H9 (cell line): ENCODE measurements around the gene FBLN1. TPM values are rescaled to one million over a fixed set of nuclear protein-coding genes. Genes with fewer than 3 reads are reported as not detected.

ENCODE experiments used
- DNase-seq: peaks from one replicate; pipeline ENCODE4 v3.0.0-alpha.2; 2017
- H2AFZ ChIP-seq: one replicate; pipeline ENCODE4 v1.6.1; 2013; ENCODE audit warnings: mild to moderate bottlenecking, low read length, control low read depth, moderate library complexity
- H2AK5ac ChIP-seq: 2 replicates; pipeline ENCODE4 v1.6.1; 2013; ENCODE audit warnings: low read length, control low read depth, mixed read lengths; ENCODE audit not compliant: insufficient read length
- H2BK120ac ChIP-seq: one replicate; pipeline ENCODE4 v1.6.1; 2013; ENCODE audit warnings: low read depth, mild to moderate bottlenecking, low read length, control low read depth, inconsistent platforms; ENCODE audit not compliant: poor library complexity, severe bottlenecking
- H2BK12ac ChIP-seq: 2 replicates; pipeline ENCODE4 v1.6.1; 2013; ENCODE audit warnings: low read length, control low read depth, mixed read lengths, low read depth; ENCODE audit not compliant: insufficient read length
- H2BK15ac ChIP-seq: 2 replicates; pipeline ENCODE4 v1.6.1; 2013; ENCODE audit warnings: low read depth, low read length, control low read depth
- H2BK20ac ChIP-seq: one replicate; pipeline ENCODE4 v1.6.1; 2013; ENCODE audit warnings: low read depth, mild to moderate bottlenecking, low read length, control low read depth, inconsistent platforms; ENCODE audit not compliant: poor library complexity, severe bottlenecking
- H2BK5ac ChIP-seq: 2 replicates; pipeline ENCODE4 v1.6.1; 2013; ENCODE audit warnings: low read length, control low read depth, mixed read lengths; ENCODE audit not compliant: insufficient read length
- H3K14ac ChIP-seq: 2 replicates; pipeline ENCODE4 v1.6.1; 2013; ENCODE audit warnings: low read length, control low read depth; ENCODE audit not compliant: insufficient read depth
- H3K18ac ChIP-seq: 2 replicates; pipeline ENCODE4 v1.6.1; 2013; ENCODE audit warnings: low read depth, mild to moderate bottlenecking, mixed read lengths, low read length, control low read depth; ENCODE audit not compliant: insufficient read length
- H3K23ac ChIP-seq: 2 replicates; pipeline ENCODE4 v1.6.1; 2013; ENCODE audit warnings: low read length, control low read depth, mixed read lengths, low read depth; ENCODE audit not compliant: insufficient read length
- H3K23me2 ChIP-seq: 2 replicates; pipeline ENCODE4 v1.6.1; 2013; ENCODE audit warnings: low read depth, mild to moderate bottlenecking, mixed read lengths, low read length, control low read depth; ENCODE audit not compliant: insufficient read length, poor library complexity, severe bottlenecking
- H3K27ac ChIP-seq: 2 replicates; pipeline ENCODE4 v1.5.1; 2013; ENCODE audit warnings: low read length, control low read depth, mixed read lengths, low read depth; ENCODE audit not compliant: insufficient read length
- H3K27me3 ChIP-seq: 2 replicates; pipeline ENCODE4 v1.6.1; 2013; ENCODE audit warnings: low read length, control low read depth, inconsistent platforms; ENCODE audit not compliant: insufficient read depth
- H3K4ac ChIP-seq: 2 replicates; pipeline ENCODE4 v1.6.1; 2013; ENCODE audit warnings: low read depth, mild to moderate bottlenecking, control low read depth, inconsistent platforms, low read length, moderate library complexity
- H3K4me1 ChIP-seq: 2 replicates; pipeline ENCODE4 v1.6.1; 2013; ENCODE audit warnings: low read length, control low read depth, inconsistent platforms; ENCODE audit not compliant: insufficient read depth
- H3K4me2 ChIP-seq: 2 replicates; pipeline ENCODE4 v1.6.1; 2013; ENCODE audit warnings: low read length, control low read depth, mixed read lengths; ENCODE audit not compliant: insufficient read length, insufficient read depth
- H3K56ac ChIP-seq: 2 replicates; pipeline ENCODE4 v1.6.1; 2013; ENCODE audit warnings: low read depth, mild to moderate bottlenecking, mixed read lengths, low read length, control low read depth; ENCODE audit not compliant: insufficient read length
- H3K79me1 ChIP-seq: 2 replicates; pipeline ENCODE4 v1.6.1; 2013; ENCODE audit warnings: low read depth, mild to moderate bottlenecking, moderate library complexity, low read length, control low read depth, inconsistent platforms; ENCODE audit not compliant: insufficient read depth, poor library complexity, severe bottlenecking
- H3K79me2 ChIP-seq: 2 replicates; pipeline ENCODE4 v1.6.1; 2013; ENCODE audit warnings: low read length, control low read depth, inconsistent platforms; ENCODE audit not compliant: insufficient read depth
- H3K9ac ChIP-seq: 2 replicates; pipeline ENCODE4 v1.6.1; 2013; ENCODE audit warnings: low read length, control low read depth, mixed read lengths; ENCODE audit not compliant: insufficient read length; ENCODE audit errors: extremely low read depth
- H3K9me3 ChIP-seq: one replicate; pipeline ENCODE4 v1.6.1; 2013; ENCODE audit warnings: low read depth, low read length, inconsistent platforms; ENCODE audit not compliant: control insufficient read depth
- H3T11ph ChIP-seq: one replicate; pipeline ENCODE4 v1.6.1; 2013; ENCODE audit warnings: mild to moderate bottlenecking, low read length, control low read depth, inconsistent platforms
- H4K20me1 ChIP-seq: one replicate; pipeline ENCODE4 v1.6.1; 2013; ENCODE audit not compliant: control insufficient read depth, insufficient read length, insufficient read depth
- H4K5ac ChIP-seq: 2 replicates; pipeline ENCODE4 v1.6.1; 2013; ENCODE audit warnings: low read depth, mild to moderate bottlenecking, mixed read lengths, low read length, control low read depth; ENCODE audit not compliant: insufficient read length
- H4K8ac ChIP-seq: replicated peaks from 2 replicates; pipeline ENCODE4 v1.6.1; 2013; ENCODE audit warnings: low read length, control low read depth, mixed read lengths, low read depth; ENCODE audit not compliant: insufficient read length
- H4K91ac ChIP-seq: 2 replicates; pipeline ENCODE4 v1.6.1; 2013; ENCODE audit warnings: low read depth, mild to moderate bottlenecking, moderate library complexity, mixed read lengths, low read length, control low read depth; ENCODE audit not compliant: insufficient read length
- H3K27ac Mint-ChIP-seq, 3 experiments: 2 replicates in 2 of 3; 3 replicates in 1 of 3; pipeline ENCODE4 v1.8.0; 2020 to 2021; ENCODE audit warnings: mixed read lengths in 3 of 3, mild to moderate bottlenecking in 1 of 3, moderate library complexity in 1 of 3
- H3K27me3 Mint-ChIP-seq: 2 replicates; pipeline ENCODE4 v1.8.0; 2021; ENCODE audit warnings: low read depth, mild to moderate bottlenecking, moderate library complexity, mixed read lengths
- H3K36me3 Mint-ChIP-seq, 3 experiments: 2 replicates in 2 of 3; 3 replicates in 1 of 3; pipeline ENCODE4 v1.8.0; 2020 to 2021; ENCODE audit warnings: low read depth in 3 of 3, mixed read lengths in 3 of 3; ENCODE audit not compliant: insufficient read depth in 1 of 3
- H3K4me1 Mint-ChIP-seq, 2 experiments: 2 replicates each; pipeline ENCODE4 v1.8.0; 2020; ENCODE audit warnings: mixed read lengths in 2 of 2
- H3K4me3 Mint-ChIP-seq, 2 experiments: 2 replicates in 1 of 2; 3 replicates in 1 of 2; pipeline ENCODE4 v1.8.0; 2020 to 2021; ENCODE audit warnings: mild to moderate bottlenecking in 2 of 2, mixed read lengths in 2 of 2, moderate library complexity in 1 of 2
- H3K9me3 Mint-ChIP-seq, 2 experiments: 2 replicates in 1 of 2; 3 replicates in 1 of 2; pipeline ENCODE4 v1.8.0; 2020; ENCODE audit warnings: mild to moderate bottlenecking in 2 of 2, mixed read lengths in 2 of 2, moderate library complexity in 1 of 2
- CTCF ChIP-seq: fragments of 200-600 bp; sonication (generic); conservative IDR thresholded peaks from 3 replicates; pipeline ENCODE4 v1.8.0; 2021; ENCODE audit warnings: antibody characterized with exemption, mild to moderate bottlenecking
- WGBS: extraction: QIAGEN DNeasy Blood & Tissue Kit; methylation state at CpG from one replicate; pipeline ENCODE4 v1.1.7; 2013; ENCODE audit warnings: missing lambda C conversion rate, low lambda C conversion rate, mixed read lengths; ENCODE audit not compliant: insufficient read length; ENCODE audit errors: extremely low coverage; 5-methylcytosine and 5-hydroxymethylcytosine counted together
- total RNA-seq: library from RNA; stranded (reverse); gene quantifications from 2 replicates; pipeline ENCODE4 v1.2.1, GENCODE V29; 2021

Gene FBLN1
- total RNA-seq, 1 experiment from 2014 or later, result 140 TPM

- H2BK20ac ChIP-seq, result no peak overlapping the region
- Mint-ChIP-seq H3K4me1 (peaks cover 7 to 13% of the 10 kb centered on the region in 2 experiments), H3K27me3 (peaks cover 14% of the 10 kb centered on the region), H3K36me3 (peaks cover 1 to 7% (median 5%) of the 10 kb centered on the region in 3 experiments; a peak in 4 of 7 replicates), H3K27ac (no peak overlapping the region; a peak in 1 of 7 replicates), H3K4me3 (no peak overlapping the region), H3K9me3 (peaks cover 8% of the 10 kb centered on the region in 2 experiments)
- H2AFZ ChIP-seq, result no peak overlapping the region
- no peak overlapping the region for H3K23ac ChIP-seq
- H2BK15ac ChIP-seq, result no peak overlapping the region
- no peaks in the 10 kb centered on the region for H3K27me3 ChIP-seq
- H2BK12ac ChIP-seq, result no peak overlapping the region
- H3K4me1 ChIP-seq, result peaks cover 3% of the 10 kb centered on the region; the same call in 1 of the 2 replicates
- H3K23me2 ChIP-seq, result no peaks in the 10 kb centered on the region
- no peak overlapping the region for H3K4ac ChIP-seq
- no peak overlapping the region for H3K27ac ChIP-seq
- H3K4me2 ChIP-seq, result no peak overlapping the region
- H3K56ac ChIP-seq, result no peak overlapping the region
- no peak overlapping the region for H2BK5ac ChIP-seq
- no CpG with 5 or more reads among the region's 3 CpGs for WGBS
- H3K79me2 ChIP-seq, result no peaks in the 10 kb centered on the region
- no peak for DNase-seq
- no peak overlapping the region for H3K14ac ChIP-seq
- no peak overlapping the region for H4K8ac ChIP-seq
- no peak overlapping the region for H3K18ac ChIP-seq
- no peak for TF ChIP-seq CTCF
- H4K91ac ChIP-seq, result no peak overlapping the region
- H3K9me3 ChIP-seq, result no peaks in the 10 kb centered on the region
- no peak overlapping the region for H2BK120ac ChIP-seq
- H2AK5ac ChIP-seq, result no peak overlapping the region
- no peak overlapping the region for H3K9ac ChIP-seq
- no peak overlapping the region for H3T11ph ChIP-seq
- H4K5ac ChIP-seq, result no peak overlapping the region
- no peaks in the 10 kb centered on the region for H4K20me1 ChIP-seq
- no peaks in the 10 kb centered on the region for H3K79me1 ChIP-seq
Measured at GRCh38 chr22:45620706-45621105, 118.0 kb downstream of the FBLN1 start.
